NCI-H1694 treated with DMSO at 0.1 percent for 48 hours (cell line): Measurements from ENCODE around the gene VAV1.
"Not testable (repeated sequence)": the region's sequence is repeated elsewhere in the genome, so short reads cannot be mapped to it uniquely, and the experiment has no call there.

ENCODE experiments used
- DNase-seq: peaks from one replicate; lab custom pipeline; 2025; lab: John Stamatoyannopoulos, UW

Gene VAV1

GRCh38 chr19:6737873-6738786, 34.4 kb upstream of the VAV1 start:
- no peak for DNase-seq

DNA sequence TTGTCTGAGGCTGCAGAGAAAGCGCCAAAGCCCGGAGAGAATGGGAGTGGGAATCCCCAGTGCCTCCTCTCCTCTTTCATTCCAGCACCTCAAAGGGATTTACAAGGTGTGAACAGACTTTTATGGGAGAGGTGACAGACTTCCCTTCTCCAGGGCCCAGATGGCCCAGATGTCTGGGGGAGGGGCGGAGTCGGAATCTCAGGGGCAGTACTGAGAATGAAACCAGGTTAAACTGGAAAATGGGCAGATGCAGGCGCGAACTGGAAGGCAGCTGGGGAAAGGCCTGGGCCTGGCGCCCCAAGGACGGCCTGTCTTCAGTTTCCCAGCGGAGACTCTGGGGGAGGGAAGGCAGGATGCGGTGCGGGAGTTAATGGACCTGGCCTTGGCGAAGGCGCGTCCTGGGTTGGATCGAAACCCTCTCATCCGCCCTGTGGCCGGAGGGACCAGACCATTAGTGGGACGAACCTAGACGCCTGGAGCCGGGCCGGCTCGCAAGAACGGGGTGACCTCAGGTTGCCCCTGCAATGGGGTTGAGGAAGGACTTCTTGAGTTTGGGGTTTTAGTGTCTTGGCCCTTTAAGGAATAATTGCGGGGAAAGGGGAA, 33.6 kb upstream of the VAV1 start:
- DNase-seq = no peak

DNA sequence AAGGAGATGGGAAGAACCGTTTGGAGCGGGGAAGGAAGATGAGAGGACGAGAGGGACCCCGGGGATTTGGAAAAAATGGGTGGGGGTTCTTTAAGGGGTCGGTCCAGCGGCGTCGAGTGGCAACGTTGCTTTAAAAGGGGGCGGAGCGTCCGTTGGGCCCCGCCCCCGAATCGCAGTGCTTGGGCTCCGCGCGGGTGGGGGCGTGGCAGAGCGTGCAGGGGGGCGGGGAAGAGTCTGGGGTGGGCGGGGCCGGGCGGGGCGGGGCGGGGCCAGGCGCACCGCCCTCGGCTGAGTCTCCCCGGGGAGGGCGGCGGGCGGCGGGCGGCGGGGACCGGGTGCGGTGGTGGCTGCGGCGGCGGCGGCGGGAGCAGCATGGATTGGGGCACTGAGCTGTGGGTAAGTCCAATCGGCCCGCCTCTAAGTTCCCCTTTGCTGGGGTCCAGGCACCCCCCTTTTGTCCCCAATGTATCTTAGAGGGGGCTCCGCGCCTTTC, 33.1 kb upstream of the VAV1 start, which contains the start of gene TRIP10:
Gene TRIP10, plus strand, starts transcription at position 291 of the 493 bp plus-strand sequence. Its CDS starts 82 bp downstream, at position 373.
- DNase-seq = no peak

DNA sequence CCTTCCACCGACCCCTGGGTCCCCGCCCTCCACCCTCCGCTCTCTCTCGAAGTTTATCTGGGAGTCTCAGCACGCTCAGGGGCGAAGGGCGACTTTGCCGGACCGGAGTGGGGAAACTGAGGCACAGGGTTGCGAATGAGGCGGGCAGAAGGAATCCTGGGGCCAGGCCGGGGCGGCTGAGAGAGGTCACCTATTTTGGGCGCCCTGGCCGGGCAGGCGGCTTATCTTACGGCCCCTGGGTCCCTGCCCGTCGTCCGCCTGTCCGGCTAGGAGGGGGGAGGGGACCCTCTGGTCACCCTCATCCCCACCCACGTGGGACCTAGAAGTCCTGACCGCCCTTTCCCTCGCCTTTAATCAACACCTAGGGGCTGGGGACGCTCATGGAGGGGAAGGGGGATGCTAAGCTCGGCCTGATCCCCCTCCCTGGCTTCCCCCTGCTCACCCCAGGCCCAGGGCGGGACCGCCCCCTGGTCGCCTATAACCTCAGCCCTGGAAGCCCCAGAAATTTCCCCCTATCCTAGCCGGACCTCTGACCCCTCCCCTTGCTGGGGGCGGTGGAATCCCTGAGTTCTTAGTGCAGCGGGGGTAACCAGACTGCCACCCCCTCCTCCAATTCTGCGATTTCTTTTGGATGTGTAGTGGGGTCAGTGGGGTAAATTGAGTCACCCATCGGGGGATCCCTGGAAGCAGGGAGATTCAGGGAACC, 32.5 kb upstream of the VAV1 start:
- no peak for DNase-seq

DNA sequence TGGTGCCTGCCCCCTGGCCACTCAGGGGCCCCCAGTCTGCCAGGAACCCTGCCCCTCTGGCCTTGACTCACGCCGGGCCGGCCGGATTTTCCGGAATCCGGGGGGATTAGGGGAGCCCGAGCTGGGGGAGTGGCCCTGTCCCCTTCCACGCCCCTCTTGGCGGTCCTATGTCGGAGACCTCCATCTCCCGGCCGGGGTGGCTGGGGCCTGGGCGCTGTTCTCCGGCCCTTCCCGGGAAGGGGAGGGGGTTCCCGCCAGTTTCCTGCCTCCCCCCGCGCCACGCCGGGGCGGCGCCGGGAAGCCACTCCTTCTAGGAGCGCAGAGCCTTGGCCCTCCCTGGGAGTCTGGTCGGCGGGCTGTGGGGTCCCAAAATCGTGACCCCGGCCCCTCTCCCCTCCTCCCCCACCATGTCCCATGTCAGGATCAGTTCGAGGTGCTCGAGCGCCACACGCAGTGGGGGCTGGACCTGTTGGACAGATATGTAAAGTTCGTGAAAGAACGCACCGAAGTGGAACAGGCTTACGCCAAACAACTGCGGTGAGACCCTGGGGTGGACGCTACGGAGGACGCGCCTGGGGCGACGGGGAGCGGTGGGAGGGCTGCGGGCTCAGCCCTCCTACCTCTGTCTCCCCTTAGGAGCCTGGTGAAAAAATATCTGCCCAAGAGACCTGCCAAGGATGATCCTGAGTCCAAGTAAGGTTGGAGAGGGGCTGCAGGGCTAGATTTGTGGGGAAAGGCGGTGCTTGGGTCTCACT, 31.7 kb upstream of the VAV1 start:
- DNase-seq = no peak

DNA sequence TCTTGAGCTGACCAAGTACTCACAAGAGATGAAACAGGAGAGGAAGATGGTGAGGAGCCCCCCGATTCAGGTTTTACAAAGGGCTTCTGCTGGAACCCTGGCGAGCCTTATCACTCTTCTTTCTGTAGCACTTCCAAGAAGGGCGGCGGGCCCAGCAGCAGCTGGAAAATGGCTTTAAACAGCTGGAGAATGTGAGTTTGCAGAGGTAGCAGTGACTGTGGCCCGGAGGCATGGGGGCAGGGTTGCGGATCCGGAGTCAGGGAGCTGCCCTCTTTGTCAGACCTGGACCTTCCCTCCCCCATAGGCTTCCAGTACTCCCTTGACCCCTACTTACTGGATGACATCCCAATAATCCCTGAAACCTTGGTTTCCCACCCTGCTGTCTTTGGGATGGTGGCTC, 29.4 kb upstream of the VAV1 start:
- DNase-seq = no peak

DNA sequence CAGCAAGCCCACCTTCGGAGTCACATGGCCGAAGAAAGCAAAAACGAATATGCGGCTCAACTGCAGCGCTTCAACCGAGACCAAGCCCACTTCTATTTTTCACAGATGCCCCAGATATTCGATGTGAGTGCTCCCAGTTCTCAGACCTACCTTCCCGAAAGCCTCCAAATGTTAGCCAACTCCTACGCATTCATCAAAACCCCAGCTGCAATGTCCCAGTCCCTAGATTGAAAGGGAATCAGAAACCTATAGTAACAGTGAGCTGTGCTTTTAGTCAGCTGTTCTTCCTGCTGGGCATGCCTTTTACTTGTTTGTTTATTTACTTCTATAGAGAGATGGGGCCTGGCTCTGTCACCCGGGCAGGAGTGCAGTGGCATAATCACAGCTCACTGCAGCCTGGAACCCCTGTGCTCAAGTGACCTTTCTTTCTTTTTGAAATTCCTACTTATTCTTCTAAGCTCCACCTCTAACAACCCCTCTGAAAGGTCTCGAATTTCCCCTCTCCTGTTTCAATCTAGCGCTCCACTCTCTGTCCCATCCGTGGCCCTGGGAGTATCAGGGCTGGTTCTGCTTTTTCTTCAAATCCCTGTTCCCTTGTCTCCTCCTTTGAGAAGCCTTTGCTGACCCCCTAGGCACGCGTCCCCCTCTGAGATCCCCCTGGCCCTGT, 28.7 kb upstream of the VAV1 start:
- no peak for DNase-seq

GRCh38 chr19:6744381-6745301, 27.9 kb upstream of the VAV1 start:
- DNase-seq = no peak

GRCh38 chr19:6745965-6746364, 26.5 kb upstream of the VAV1 start:
- no peak for DNase-seq

DNA sequence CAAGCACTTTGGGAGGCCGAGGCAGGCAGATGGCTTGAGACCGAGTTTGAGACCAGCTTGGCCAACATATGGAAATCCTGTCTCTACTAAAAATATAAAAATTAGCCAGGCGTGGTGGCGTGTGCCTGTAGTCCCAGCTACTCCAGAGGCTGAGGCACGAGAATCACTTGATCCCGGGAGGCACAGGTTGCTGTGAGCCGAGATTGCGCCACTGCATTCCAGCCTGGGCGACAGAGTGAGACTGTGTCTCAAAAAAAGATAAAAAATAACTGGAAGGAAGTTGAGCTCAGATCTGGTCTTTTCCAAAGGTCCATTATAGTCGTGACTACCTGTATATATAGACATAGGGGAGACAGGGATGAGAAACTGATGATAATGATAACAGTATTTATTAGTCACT, 24.0 kb upstream of the VAV1 start:
- DNase-seq = not testable (repeated sequence)

DNA sequence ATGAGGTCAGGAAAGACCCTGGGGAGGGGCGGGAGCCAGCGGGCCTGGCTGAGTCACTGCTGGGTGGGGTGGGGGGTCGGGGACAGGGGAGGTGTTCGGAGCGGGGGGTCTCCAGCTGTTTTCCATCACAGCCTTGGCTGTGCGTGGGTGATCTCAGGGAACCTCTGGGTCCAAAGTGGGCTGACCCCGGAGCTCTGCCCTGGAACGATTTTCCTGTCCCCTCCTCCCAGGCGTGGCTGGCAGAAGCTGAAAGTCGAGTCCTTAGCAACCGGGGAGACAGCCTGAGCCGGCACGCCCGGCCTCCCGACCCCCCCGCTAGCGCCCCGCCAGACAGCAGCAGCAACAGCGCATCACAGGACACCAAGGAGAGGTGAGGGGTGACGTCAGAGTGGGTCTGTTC, 22.4 kb upstream of the VAV1 start:
- no peak for DNase-seq

- DNase-seq = no peak
Measured at GRCh38 chr19:6751189-6751588, 21.3 kb upstream of the VAV1 start.

GRCh38 chr19:6752256-6753177, 20.0 kb upstream of the VAV1 start:
- no peak for DNase-seq

- no peak for DNase-seq
Measured at GRCh38 chr19:6753178-6754031, 19.1 kb upstream of the VAV1 start.

- DNase-seq = no peak
Measured at GRCh38 chr19:6754136-6754535, 18.4 kb upstream of the VAV1 start.

- DNase-seq = no peak
Measured at GRCh38 chr19:6754653-6755463, 17.6 kb upstream of the VAV1 start.

DNA sequence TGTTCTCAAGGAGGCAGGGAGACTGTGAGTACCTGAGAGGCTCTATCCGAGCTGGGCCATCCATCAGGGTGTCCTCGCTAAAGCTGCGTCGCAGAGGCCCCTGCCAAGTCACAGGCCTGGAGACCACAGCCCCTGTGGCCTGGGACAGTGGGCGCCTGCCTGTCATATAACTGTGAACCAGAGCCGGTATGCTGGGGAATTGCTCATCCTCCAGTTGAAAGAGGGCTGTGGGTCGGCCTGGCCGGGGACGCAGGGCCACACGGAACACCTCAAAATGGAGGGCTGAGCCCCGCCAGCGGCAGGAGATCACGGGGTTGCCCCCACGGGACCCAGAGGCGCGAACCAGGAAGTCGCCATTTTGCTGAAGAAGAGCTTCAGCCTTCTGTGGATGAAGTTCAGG, 11.9 kb upstream of the VAV1 start:
- DNase-seq = no peak
